Stimulated activated naive CD8-positive, alpha-beta T cell treated with anti-CD3 and anti-CD28 coated beads, Interleukin-15, Interleukin-2, amounts not matched to agents 100 U/mL and 50 U/mL, for 24 hours (primary cell): ENCODE results near the gene PIAS4.

ENCODE experiments used
- ATAC-seq: fragments of 150-1000 bp; cut with Tn5 transposase; one replicate; pipeline ENCODE4 v1.10.0; 2021
- DNase-seq: peaks from one replicate; pipeline ENCODE4 v3.0.0; 2021

Gene PIAS4

DNA sequence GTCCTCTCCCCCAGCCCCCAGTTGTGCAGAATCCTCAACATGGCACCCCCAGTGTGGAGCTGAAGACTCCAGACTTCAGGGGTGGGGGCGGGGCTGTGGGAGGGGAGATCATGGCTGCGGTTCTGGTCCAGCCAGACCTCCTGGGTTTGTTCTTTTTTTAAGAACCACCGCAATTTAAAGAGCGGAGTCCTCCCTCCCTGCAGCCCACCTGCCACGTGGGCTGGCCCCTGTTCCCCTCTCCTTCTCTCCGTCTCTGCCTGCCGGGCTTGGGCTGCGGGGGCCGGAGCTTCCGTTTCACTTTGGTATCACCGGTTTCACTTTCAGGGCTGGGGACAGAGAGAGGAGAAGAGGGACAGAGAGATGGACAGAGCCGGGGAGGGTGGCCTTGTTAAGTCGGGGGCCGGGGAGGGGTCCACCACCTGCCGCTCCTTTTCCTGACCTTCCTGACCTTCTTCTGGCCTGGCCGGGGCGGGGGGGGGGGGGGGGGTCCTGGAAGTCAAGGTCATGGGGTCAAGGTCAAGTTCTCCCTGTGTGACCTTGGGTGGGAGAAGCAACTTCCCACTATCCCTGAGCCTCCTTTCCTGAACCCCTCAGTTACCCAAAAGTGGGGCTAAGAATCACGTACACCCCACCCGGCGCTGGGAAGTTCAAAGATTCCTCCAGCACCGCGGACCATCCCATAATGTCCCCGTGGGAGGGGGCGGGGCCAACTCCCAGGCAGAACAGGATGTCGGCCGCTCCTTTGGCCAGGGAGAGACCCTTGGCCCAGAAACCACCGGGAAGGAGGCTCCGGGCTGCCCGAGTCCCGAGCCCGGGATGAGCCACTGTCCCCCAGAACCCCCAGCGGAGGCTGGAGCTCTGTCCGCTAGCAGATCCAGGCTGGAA, 70.5 kb downstream of the PIAS4 start:
- ATAC-seq = peak; percentile 67
- DNase-seq = peak; percentile 77

GRCh38 chr19:4080473-4080872, 72.9 kb downstream of the PIAS4 start:
- DNase-seq (no peak), ATAC-seq (no peak)

- ATAC-seq = no peak
- no peak for DNase-seq
Observed at GRCh38 chr19:4081441-4082129, 74.0 kb downstream of the PIAS4 start.

DNA sequence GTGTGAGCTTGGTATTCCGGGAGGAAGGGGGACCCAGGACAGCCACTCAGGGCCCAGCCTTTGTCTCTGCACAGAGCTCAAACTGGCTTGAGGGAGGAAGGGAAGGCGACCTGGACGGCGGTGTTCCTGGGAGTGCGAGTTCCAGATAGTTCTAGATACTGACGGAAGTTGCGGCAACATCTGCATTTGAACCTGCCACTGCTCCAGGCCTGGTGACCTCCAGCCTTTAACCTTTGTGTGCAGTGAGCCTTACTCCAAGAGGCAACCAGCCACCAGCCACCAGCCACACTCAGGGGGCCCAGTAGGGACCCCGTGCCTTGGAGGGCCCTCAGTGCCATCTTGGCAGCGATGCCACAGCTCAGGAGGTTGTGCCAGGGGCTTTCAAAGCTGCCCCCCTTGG, 74.6 kb downstream of the PIAS4 start:
- no peak for ATAC-seq
- no peak for DNase-seq

DNA sequence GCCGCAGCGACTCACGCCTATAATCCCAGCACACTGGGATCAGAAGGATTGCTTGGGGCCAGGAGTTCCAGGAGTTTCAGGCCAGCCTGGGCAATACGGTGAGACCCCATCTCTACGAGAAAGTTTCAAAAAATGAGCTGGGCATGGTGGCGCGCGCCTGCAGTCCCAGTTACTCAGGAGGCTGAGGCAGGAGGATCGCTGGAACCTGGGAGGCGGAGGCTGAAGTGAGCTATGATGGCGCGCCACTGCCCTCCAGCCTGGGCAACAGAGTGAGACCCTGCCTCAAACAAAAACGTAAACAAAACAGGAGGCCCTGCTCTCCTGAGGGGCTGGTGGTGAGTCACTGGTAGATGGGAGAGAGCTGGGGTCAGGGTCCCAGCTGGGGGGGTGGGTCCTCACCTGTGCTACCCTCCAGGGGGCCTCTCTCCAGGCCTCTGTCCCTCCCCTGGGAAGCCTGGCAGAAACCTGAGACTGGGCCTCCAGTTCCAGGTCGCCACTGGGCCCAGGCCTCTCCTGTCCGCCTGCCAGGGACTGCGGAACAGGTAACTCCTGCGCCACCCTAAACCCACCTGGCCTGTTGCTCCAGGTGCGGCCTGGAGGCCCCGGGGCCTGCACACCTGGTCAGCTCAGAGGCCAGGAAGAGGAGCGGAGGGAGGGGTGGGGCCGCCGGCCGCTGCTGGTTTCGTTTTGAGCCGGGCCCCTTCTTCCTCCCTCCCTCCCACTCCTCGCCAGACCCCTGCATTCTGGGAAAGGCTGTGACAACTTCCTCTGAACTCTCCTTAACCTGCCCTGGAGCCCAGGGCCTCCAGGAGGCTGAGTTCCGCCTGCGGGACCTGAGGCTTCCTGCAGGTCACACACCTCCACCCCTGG, 76.4 kb downstream of the PIAS4 start:
- peak; percentile 37 for ATAC-seq
- no peak for DNase-seq

- DNase-seq (no peak), ATAC-seq (no peak)
Observed at GRCh38 chr19:4084547-4084877, 77.0 kb downstream of the PIAS4 start.

DNA sequence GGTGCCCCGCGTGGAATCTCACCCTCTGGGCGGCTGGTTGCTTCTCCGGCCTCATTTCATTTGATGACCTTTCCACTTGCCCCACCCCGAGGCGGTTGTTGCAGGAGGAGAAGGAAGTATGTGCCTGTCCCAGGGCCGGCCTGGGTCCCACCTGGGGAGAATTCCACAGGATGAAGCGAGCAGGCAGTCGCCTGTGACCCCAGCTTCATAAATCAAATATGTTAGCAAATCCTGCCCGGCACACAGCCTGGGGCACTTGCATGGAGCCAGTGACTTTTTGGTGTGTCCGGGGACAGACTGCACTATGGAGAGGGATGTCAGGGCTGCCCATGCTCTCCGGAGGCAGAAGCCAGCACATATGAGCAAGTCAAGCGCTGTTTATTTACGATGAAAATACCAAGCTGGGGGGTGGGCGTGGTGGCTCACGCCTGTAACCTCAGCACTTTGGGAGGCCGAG, 78.9 kb downstream of the PIAS4 start:
- DNase-seq (no peak), ATAC-seq (no peak)

DNA sequence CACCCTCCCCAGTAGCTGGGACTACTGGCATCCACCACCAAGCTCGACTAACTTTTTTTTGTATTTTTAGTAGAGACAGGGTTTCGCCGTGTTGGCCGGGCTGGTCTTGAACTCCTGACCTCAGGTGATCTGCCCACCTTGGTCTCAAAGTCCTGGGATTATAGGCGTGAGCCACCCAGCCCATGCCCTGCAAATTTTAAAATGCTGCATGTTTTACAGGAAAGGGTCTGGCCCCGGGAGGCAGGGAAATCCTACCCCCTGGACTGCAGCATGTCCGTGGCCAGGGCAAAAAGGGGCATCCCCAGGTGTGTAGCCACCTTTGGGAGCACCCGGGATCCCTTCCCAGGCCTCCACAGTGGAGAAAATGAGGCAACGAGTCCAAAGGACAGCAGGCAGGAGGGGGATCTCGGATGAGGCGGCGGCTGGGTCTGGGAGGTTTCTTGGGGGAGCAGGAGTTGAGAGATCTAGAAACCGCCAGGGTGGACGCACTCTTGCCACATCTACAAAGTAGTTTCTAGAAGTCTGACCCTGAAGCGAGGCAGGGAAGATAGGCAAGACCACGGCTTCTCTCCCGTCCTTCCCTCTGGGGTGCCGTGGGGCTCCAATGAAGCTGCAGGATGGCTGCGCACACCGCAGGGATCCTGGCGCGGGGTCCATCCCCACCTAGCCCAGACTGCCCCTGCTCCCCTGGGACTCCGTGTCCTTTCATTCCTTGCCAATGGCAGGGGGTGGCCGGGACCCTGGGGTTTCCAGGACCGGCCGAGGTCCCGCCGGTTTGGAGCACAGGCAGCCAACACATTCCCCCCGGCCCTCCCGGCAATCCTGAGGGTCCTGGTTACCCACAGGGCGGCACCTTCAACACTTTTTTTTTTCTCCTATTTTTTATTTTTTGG, 80.5 kb downstream of the PIAS4 start:
- DNase-seq = no peak
- ATAC-seq = no peak

DNA sequence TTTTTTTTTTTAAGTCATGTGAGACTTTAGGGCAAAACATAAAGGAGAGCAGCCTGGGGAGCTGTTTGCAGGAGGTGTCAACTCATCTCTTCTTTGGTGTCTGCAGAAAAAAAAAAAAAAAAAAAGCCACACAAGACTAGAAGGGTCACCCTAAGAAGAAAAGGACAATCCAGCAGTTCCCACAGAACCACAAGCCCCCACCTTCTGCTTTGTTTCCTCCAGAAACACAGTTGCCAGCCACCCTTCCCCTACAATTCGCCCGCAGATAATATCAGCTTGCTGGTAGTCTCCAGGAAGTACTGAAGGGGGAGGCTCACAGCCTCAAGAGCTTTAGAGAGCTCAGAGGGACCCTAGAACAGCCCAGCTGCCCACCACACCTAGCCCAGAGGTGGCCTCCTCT, 81.4 kb downstream of the PIAS4 start:
- DNase-seq (peak; percentile 50), ATAC-seq (peak; percentile 61)
